GM12873 (cell line): ENCODE results near the gene LRRC36.

ENCODE experiments used
- CTCF ChIP-seq: IDR thresholded peaks from 2 replicates; pipeline ENCODE4 v1.5.1; 2012; ENCODE audit warnings: low read depth, mild to moderate bottlenecking, moderate library complexity, low read length, control low read depth; ENCODE audit not compliant: insufficient read depth; ENCODE audit errors: missing control alignments

The LRRC36 gene

GRCh38 chr16:67393788-67394154 is 67.2 kb downstream of the LRRC36 start:
- TF ChIP-seq CTCF = no peak

DNA sequence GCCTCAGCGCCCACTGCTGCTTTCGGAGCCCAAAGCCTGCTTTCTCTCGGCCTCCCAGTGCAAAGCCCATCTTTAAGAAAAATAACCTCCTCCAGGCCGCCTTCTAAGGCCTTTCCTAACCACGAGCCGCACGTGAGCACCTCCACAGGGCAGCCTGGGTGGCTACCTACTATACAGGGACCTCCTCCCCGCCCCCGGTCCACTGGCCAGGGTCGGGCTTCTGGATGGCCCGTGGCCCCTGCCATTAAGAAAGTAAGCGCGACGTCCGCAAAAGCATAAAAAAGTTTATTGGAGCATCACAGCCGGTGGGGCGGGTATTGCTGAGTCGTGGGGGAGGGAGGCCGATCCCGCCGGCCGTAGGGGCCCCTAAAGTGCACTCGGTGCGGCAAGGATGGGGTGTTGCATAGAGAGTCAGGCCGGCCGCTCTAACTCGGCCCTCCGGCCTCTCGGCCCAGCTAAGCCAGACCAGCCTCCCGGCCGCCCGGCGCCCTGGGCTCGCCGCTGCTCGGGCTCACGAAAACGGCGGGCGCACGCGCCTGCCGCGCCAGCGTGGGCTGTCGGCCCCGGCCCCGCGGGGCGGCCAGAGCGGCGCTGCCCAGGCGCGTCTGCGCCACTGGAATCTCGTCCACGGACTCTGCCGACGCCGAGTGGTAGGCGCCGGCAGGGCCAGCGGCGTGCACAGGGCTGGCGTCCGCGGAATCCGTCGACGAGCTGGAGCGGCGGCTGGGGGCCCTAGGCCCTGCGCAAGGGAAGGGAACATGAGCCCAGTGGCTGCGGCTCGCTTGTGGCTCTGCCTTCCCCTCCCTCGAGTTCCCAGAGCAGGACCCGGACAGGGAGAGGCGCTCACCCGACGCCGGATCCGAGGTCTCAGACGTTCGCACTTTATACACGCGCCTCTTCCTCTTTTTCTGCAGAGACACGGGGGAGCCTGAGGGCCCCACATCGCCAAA is 67.8 kb downstream of the LRRC36 start:
- no peak for TF ChIP-seq CTCF

DNA sequence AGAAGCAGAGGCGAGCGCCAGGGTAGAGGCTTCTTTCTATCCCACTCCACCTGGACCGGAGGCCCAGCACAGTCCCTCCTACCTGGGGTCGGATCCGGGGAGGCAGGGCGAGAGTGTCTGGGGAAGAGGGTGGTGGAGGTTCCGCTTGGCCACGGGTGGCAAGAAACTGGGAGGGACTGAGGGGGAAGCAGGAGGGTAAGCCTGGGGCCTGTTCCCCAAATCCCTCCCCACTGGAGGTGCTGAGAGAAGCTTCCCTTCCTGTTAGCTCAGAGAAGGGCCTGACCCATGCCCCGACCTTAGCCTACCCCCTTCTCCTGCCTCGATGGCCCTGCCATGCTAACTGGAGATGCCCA is 68.5 kb downstream of the LRRC36 start:
- TF ChIP-seq CTCF = no peak

DNA sequence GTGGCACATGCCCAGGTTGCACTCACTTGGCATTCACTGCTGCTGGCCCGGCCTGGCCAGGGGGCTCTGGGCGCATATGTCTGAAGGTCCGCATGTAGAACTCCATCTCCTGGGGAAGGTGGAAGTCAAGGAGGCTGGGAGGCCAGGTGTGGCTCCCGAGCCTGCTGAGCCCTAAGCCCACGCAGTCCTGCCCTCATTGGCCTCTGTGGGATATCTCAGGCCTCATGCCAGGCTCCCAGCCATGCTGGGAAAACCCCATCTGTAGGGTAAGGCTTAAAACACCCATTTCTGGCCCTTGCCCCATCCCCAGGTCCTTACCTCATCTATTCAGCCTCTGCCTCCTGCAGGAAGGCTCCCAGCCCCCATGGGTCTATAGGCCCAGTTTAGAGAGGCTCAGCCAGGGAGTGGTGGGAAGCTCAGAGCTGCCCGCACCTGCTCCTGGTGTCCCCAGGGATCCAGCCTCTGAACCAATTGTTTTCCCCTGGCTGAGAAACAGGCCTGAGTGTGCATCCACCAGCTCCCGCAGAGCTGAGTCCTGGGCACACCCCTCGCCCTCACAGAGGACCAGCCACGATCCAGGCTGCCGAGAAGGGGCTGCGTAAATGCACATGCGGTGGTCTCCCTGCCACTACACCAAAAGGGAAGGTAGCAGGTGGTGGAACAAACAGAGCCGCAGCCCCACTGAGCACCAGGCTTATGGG is 69.0 kb downstream of the LRRC36 start:
- no peak for TF ChIP-seq CTCF

DNA sequence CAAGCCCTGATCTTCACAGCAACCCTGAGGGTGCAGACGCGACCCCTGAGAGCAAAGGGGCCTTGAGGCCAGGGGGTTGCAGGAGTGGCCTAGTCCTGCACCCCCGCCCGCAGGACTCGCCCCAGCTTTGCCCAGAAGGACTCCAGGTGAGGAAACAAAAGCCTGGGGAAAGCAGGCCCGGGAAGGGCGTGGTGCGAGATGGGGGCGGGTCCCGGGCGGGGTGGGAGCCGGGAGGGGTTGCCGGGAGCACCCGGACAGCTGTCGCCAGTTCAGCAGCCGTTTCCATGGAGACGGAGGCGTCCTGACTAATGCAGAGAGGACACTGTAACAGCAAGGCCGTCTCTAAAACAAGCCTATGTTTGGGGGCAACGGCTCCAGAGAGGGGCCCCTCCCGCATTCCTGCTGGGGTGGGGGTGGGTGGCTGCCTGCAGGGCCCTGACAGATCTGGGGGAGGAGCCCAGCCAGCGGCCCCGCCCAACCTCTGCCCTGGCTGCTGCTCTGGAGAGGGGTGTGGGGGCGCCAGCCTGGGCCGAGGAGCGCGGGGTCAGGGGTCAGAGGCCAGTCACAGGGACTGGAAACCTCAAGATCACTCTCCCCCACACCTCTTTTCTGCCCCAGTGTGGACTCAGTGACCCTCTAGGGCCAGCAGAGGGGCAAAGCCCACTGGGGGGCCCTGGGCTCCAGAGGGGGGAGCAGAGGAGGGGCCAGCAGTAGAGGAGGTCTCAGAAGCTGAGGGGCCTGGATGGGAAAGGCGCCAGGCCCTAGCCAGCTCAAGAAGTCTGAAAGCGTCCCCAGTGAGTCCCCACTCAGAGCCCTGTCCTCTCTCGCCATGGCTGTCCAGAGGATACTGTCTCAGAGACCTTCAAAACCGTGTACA is 69.8 kb downstream of the LRRC36 start:
- no peak for TF ChIP-seq CTCF

DNA sequence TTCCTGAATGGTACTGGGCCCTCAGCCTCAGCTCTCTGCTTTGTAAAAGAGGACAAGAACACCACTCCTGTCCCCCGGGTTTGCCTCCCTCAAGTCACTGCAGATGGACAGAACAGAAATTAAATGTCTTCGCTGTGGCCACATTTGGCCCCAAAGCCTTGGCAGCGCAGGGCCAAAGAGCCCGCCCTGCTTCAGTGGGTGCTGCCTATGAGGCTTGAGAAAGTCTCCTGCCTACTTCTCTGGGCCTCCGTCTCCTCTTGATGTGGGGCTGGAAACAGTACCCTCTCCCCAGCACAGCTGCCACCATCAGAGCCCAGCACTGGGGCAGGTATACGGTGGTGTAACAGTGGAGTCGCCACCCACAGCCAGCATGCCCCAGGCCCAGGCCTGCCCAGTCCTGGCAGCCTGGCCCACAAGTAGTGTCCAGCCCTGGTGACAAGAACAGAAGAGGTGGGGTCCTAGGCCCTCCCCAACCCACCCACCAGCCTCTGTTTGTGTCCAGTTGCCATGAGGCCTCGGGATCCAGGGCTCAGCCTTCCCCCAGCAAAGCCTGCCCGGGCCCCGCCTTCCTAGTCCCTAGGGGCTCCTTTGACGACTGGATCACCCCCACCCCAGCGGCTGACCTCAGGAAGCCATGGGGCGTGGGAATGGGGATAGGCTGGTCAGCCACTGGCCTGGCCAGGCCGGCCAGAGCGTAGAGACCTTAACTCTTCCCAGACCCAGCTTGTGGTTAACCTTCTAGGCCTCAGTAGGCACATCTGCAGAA is 70.6 kb downstream of the LRRC36 start:
- TF ChIP-seq CTCF = no peak
